Measurements from ENCODE around the gene CMTM8. TPM values are rescaled to one million over a fixed set of nuclear protein-coding genes. Genes with fewer than 3 reads are reported as not detected.

Gene CMTM8
- total RNA-seq, 1 donor from 2014 or later, result 5.1 TPM

GRCh38 chr3:32246079-32246675, 7.7 kb downstream of the CMTM8 start:
- Mint-ChIP-seq H3K4me3 (ENCODE audit: unreplicated experiment) (no peak overlapping the region), H3K36me3 (ENCODE audit: unreplicated experiment) (no peaks in the 10 kb centered on the region), H3K9me3 (ENCODE audit: unreplicated experiment) (no peaks in the 10 kb centered on the region), H3K27me3 (ENCODE audit: unreplicated experiment) (no peaks in the 10 kb centered on the region), H3K27ac (ENCODE audit: unreplicated experiment) (no peak overlapping the region), H3K4me1 (ENCODE audit: unreplicated experiment) (peaks cover 16% of the 10 kb centered on the region)
- TF ChIP-seq CTCF (IDR thresholded peaks at IDR 0.05), result no peak
- DNase-seq (ENCODE audit: extremely low spot score, unreplicated experiment), result no peak

- H3K36me3 Mint-ChIP-seq (ENCODE audit: unreplicated experiment), result peaks cover 2% of the 10 kb centered on the region
- H3K4me1 Mint-ChIP-seq (ENCODE audit: unreplicated experiment), result peaks cover 16% of the 10 kb centered on the region
- no peak for TF ChIP-seq CTCF (IDR thresholded peaks at IDR 0.05)
- no peak for DNase-seq (ENCODE audit: extremely low spot score, unreplicated experiment)
- H3K4me3 Mint-ChIP-seq (ENCODE audit: unreplicated experiment), result no peak overlapping the region
- no peak overlapping the region for H3K27ac Mint-ChIP-seq (ENCODE audit: unreplicated experiment)
- H3K27me3 Mint-ChIP-seq (ENCODE audit: unreplicated experiment), result no peaks in the 10 kb centered on the region
- no peaks in the 10 kb centered on the region for H3K9me3 Mint-ChIP-seq (ENCODE audit: unreplicated experiment)
Observed at GRCh38 chr3:32249184-32249782, 10.8 kb downstream of the CMTM8 start.

GRCh38 chr3:32254268-32254667, 15.8 kb downstream of the CMTM8 start:
- Mint-ChIP-seq H3K36me3 (ENCODE audit: unreplicated experiment) (peaks cover 15% of the 10 kb centered on the region), H3K27me3 (ENCODE audit: unreplicated experiment) (no peaks in the 10 kb centered on the region)
- no peak for TF ChIP-seq CTCF (IDR thresholded peaks at IDR 0.05)

GRCh38 chr3:32255345-32255744, 16.9 kb downstream of the CMTM8 start:
- Mint-ChIP-seq H3K4me1 (ENCODE audit: unreplicated experiment) (no peaks in the 10 kb centered on the region), H3K27me3 (ENCODE audit: unreplicated experiment) (no peaks in the 10 kb centered on the region), H3K9me3 (ENCODE audit: unreplicated experiment) (peaks cover 10% of the 10 kb centered on the region), H3K4me3 (ENCODE audit: unreplicated experiment) (no peak overlapping the region), H3K36me3 (ENCODE audit: unreplicated experiment) (peaks cover 15% of the 10 kb centered on the region), H3K27ac (ENCODE audit: unreplicated experiment) (no peak overlapping the region)
- no peak for TF ChIP-seq CTCF (IDR thresholded peaks at IDR 0.05)
- DNase-seq (ENCODE audit: extremely low spot score, unreplicated experiment), result no peak

More at GRCh38 chr3:32254268-32254667, 15.8 kb downstream of the CMTM8 start:
- DNase-seq (ENCODE audit: extremely low spot score, unreplicated experiment), result no peak
- peaks cover 7% of the 10 kb centered on the region for H3K4me1 Mint-ChIP-seq (ENCODE audit: unreplicated experiment)
- no peak overlapping the region for H3K27ac Mint-ChIP-seq (ENCODE audit: unreplicated experiment)
- no peak overlapping the region for H3K4me3 Mint-ChIP-seq (ENCODE audit: unreplicated experiment)
- H3K9me3 Mint-ChIP-seq (ENCODE audit: unreplicated experiment), result peaks cover 10% of the 10 kb centered on the region

GRCh38 chr3:32256206-32256605, 17.7 kb downstream of the CMTM8 start:
- no peak for TF ChIP-seq CTCF (IDR thresholded peaks at IDR 0.05)
- Mint-ChIP-seq H3K4me3 (ENCODE audit: unreplicated experiment) (no peak overlapping the region), H3K27ac (ENCODE audit: unreplicated experiment) (no peak overlapping the region), H3K9me3 (ENCODE audit: unreplicated experiment) (peaks cover 10% of the 10 kb centered on the region), H3K27me3 (ENCODE audit: unreplicated experiment) (no peaks in the 10 kb centered on the region), H3K4me1 (ENCODE audit: unreplicated experiment) (no peaks in the 10 kb centered on the region), H3K36me3 (ENCODE audit: unreplicated experiment) (peaks cover 15% of the 10 kb centered on the region)
- no peak for DNase-seq (ENCODE audit: extremely low spot score, unreplicated experiment)
